Activated CD8-positive, alpha-beta memory T cell treated with anti-CD3 and anti-CD28 coated beads, Interleukin-2, amount 50 U/mL, for 1 hour (primary cell): ENCODE data around the gene MFSD12.

Experiments
- DNase-seq: peaks from one replicate; pipeline ENCODE4 v3.0.0-alpha.2; 2020; ENCODE audit errors: extremely low read depth

Gene MFSD12

DNA sequence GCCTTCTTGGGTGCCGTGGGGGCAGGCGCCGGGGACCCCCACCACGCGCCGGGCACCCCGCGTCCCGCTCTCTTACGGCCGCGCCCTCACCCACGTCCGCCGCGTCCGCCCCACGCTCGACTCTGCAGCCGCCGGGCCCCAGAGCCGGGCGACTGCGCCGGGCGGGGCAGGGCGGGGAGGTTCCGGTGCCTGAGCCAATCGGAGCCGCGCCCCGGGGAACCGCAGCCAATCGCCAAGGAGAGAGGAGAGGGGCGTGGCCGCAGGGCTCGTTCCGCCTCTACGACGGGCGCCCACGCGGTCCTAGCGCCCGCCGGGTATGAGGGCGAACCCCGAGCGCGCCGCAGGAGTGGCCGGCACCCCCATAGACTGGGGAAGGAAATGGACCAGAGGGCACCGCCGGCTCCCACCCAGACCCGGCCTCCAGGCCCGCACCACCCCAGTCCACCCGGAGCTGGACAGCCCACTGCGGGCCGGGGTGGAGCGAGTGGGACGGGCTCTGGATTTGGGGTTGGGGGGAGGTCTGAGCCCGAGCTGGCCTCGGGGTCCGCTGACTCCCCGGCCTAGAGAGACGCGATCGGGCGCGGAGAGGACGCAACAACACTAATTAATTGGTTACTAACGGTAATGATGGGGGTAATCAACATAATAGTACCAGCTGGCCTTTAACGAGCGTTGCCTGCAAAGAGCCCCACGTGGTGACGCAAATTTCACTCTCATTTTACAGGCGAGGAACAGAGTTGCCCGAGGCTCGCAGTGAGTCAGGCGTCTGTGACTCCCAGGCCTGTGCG, at the start of gene MFSD12:
Gene MFSD12 (minus strand): TSS at position 126 of the 788 bp plus-strand sequence. CDS start 183 bp downstream, outside the sequence.
- peak; percentile 79 for DNase-seq

DNA sequence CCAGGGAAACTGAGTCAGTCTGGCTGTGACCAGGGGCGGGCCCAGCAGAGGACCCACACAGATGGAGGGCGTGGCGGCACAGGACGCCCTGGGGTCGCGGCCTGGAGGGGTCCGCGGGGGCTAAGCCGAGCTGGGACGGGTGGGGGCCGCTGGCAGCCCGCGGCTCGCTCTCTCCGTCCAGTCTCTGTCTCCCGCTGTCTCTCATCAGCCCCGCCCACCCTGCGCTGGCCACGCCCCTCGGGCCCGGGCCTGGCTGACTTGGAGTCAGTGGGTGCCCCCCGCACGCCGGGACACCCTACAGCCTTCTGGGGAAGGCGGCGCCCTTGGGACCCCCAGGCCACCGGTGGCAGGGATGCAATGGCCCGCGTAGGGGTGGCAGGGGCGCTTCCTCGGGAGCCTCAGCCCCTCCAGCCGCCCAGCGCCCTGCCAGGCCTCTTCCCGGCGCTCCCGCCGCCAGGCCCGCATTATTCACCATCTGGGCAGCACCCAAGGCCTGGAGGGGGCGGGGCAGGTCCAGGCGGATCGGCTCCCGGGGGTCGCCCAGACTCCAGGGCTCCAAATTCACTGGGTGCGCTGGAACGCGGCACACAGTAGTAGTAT, 49.4 kb upstream of the MFSD12 start, which contains the start of gene TBXA2R:
Gene TBXA2R (minus strand): TSS at position 186 of the 600 bp plus-strand sequence. CDS start 6,241 bp downstream, outside the sequence.
- no peak for DNase-seq

DNA sequence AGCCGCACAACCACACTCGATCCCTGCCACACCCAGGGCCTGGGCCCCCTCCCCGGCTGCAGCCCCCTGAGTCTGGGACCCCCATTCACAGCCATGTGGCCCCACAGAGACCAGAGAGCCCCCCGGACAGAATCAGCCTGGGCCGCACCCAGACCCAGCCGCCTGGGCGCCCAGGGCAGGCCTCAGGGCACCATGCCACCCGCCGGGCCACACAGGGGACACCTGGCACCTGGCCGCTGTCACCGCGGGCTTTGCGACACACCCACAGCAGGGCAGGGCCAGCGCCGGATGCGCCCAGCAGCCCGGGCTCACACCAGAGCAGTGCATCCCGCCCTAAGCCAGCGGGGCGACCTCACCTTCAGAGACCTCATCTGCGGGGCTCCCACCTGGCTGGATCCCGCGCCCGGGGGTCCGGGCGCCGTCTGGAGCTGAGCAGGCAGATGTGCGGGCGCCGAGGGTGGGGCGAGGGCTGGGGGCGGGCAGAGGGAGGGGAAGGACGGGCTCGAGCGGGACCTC, 48.8 kb upstream of the MFSD12 start:
- no peak for DNase-seq

DNA sequence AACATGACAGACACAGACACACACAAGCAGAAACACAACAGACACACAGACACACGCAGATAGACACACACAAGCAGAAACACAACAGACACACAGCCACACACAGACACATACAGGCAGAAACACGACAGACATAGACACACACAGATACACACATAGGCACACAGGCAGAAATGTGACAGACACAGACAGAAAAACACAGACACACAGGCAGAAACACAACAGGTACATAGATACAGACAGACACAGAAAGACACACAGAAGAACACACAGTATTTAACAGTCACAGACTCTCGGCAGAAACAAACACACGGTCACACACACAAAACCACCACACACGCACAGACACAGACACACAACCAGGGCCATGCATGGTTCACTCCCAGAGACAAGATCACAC, 48.4 kb upstream of the MFSD12 start:
- DNase-seq = no peak

DNA sequence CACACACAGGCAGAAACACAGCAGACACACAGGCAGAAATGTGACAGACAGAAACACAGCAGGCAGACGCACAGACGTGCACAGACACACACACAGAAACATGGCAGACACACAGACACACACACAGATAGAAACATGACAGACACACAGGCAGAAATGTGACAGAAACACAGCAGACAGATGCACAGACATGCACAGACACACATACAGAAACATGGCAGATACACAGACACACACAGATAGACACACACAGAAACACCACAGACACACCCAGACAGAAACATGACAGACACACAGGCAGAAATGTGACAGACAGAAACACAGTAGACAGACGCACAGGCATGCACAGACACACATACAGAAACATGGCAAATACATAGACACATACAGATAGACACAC, 48.0 kb upstream of the MFSD12 start:
- DNase-seq = no peak

DNA sequence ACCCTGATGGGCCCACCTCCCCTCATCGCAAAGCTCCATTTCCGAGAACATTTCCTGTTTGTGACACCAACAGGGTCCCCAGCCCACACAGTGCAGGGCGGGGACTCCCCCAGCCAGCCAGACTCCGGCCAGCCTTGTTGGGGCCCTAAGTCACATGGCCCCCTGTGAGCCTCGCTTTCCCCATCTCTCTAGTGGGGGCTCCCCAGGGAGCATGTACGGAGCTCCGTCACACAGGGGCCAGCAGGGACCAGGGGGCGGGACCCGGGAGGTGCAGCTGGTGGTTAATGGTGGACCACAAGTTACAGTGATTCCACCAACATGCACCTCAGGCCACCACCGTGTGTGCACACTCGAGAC, 47.6 kb upstream of the MFSD12 start:
- DNase-seq = no peak

DNA sequence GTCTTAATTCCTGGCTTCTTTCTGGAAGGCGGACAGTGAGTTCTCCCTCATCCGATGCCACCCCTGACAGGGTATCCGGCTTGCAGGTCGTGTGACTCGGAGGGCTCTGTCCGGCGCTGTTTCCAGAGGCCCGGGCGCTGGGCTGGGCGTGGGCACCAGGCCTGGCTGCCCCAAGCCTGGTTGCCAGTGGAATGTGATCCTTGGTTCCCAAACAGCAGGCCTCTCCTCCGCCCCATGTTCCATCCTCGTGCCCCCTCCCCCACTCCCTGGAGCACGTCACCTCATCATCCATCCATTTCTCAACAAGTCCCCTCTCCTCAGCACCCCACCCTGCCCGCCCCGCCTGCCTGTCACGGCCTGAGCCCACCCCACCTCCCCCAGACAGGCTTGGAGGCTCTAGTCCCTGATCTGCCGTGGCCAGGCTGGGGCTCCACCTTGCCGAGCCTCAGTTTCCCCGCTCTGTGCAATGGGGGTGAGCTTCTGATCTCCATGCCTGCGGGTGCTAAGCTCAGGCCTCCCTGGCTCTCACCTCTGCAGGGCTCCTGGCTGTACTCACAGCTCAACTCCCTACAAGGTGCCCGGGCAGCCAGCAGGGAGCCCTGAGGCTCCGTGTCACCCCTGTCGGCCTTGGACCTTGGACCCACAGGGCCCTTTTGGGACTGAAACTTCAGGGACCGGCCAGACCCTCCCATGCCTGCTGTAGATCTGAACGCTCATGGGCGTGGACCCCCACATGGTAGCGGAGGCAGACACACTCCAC, 47.0 kb upstream of the MFSD12 start:
- DNase-seq = no peak

DNA sequence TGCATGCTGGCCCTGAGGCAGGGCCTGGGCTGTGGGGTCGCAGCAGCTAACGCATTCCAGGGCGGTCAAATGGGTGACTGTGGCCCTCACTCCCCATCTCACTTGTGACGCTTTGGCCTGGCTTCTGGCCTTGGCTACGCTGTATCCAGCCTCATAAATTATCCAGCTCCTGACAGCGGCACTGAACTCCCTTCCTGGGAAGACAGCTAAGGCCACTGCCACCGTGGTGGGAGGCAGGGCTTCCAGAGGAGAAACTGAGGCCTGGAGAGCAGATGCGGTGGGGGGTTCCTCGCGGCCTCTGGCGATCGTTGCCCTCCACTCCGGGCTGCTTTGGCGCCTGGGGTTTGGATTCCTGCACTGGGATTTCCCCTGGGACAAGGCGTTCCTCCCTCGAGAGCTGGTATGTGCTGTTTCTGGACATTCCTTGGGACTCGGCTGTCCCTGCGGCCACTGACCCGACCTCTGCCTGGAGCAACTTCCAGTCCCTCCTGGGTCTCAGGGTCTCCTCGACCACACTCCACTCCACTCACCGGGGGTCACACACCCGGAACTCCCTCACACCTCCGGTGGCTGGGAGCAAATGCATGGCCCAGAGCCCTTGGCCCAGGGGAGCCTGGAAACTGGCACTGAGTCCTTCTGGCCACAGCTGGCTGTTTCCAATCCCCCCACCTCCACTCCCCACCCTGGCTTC, 45.9 kb upstream of the MFSD12 start:
- DNase-seq = no peak

DNA sequence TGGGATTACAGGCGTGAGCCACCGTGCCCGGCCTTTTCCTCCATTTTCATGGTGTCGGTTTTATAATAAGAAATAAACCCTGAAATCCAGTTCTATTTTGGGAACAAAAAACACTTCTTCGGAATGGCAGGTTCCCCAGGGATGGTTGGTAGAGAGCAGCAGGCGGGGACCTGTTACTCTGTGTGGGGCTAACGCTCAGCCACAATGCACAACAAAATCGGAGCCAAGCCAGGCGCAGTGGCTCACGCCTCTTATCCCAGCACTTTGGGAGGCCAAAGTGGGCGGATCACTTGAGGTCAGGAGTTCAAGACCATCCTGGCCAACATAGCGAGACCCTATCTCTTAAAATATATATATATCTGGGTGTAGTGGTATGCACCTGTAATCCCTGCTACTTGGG, 43.6 kb upstream of the MFSD12 start:
- no peak for DNase-seq

DNA sequence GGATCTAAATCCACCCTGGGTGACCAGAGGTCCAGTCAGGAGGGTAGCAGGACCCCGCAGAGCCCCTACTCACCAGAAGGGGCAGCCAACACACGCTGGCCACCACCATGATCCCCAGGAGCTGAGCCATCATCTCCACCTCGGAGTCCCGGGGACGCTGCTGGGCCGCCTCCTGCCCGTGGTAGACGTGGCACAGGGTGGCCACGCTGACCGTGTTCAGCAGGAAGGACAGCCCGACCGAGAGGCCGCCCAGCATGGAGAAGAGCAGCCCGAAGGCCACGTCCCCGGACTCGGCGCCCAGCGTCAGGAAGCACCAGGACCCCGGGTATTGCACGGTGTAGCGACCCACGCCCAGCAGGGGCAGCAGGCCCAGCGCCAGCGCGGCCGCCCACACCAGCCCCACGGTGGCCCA, 42.4 kb upstream of the MFSD12 start:
- DNase-seq = no peak

DNA sequence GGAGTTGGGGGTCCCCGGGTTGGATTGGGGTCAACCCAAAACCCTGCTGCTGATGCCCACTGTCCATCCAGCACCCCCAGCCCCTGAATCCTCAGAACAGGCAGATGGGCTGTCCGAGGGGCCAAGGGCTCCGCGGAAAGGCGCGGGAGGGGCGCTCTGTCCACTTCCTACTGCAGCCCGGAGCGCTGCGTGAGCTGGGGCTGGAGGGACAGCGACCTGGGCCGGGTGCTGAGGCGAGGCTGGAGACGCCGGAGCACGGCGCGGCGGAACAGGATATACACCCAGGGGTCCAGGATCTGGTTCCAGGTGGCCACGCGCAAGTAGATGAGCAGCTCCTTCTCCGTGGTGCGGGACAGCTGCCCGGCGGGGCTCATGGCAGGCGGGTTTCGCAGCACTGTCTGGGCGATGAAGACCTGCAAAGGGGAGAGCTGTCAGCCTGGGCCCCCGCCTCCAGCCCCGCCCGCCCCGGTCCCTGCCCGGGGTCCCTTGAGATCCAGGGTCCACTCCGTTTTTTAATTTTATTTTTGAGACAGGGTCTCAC, 38.2 kb upstream of the MFSD12 start:
- no peak for DNase-seq

DNA sequence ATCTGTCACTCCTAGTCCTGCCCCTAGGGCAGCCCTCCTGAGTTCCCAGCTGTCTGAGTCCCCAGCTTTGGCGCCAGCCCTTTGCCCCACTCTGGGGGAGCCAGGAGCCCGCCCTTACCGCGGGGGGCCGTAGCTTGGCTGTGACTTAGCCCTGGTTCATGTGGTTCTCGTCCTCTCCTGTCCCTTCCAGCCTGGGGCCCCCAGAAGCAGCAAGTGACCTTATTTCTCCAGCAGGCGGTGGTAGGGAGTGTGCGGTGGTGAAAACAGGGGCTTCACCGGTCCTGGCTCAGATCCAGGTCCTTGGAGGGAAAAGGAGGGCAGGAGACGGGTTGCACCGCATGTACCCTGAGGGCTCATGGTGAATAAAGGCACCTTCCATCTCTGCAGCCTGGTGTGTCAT, 35.8 kb upstream of the MFSD12 start:
- no peak for DNase-seq

DNA sequence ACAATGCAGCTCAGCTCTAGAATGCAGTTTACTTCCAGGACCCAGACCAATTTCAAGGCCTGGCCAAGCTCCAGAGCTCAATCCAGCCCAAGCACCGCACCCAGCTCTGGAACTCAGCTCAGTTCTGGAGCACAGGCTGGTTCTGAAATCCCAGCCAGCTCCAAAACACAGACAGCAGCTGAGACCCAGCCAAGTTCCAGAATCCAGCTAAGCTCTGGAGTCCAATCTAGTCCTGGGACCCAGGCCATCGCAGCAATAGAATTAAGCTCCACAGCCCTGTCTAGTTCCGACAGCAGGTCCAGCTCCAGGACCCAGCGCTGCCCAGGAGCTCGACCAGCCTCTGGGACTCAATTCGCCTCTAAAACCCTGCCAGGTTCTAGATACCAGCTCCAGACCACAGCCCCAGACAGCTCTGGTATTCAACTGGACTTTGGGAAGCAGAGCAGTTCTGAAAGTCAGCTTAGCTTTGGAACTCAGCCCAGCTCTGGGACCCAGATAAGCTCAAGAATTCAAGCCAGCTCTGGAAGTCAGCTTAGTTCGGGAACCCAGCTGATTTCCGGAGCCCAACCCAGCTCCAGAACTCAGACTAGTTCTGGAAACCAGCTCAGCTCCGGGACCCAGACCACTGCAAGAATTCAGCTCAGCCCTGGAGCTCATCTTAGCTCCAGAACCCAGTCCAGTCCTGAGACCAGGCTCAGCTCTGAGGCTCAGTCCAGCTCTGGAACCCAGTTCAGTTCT, 34.7 kb upstream of the MFSD12 start:
- DNase-seq = no peak

DNA sequence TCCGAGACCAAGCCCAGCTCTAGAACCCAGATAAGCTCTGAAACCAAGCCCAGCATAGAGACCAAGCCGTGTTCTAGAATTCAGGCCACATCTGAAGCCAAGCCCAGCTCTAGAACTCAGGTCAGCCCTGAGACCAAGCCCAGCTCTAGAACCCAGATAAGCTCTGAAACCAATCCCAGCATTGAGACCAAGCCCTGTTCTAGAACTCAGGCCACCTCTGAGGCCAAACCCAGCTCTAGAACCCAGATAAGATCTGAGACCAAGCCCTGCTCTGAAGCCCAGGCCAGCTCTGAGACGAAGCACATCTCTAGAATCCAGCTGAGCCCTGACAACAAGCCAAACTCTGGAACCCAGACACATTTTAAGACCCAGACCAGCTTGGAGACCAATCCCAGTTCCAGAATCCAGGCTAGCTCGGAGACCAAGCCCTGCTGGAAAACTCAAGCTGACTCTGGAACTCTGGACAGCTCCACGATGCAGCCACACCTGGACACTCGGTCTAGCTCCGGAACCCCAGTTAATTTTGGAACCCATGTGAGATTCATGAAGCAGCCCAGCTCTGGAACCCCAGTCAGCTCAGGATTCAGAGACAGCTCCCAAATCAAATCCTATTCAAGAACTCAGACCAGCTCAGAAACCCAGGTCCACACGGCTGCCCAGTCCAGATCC, 33.7 kb upstream of the MFSD12 start:
- DNase-seq = no peak

DNA sequence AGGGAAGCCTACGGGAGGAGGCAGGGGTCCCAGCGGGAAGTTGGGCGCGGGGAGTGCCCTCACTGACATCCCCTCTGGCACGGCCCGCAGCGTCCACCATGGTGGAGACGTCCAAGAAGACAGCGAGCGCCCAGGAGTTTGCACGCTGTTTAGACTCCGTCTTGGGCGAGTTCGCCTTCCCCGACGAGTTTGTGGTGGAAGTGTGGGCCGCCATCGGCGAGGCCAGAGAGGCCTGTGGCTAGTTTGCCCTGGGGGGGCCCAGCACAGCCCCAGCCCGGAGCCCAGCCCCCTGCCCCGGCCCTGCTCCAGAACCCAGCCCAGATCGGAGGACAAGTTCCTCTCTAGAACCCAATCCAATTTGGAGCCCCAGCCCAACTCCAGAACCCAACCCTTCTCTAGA, 32.6 kb upstream of the MFSD12 start:
- no peak for DNase-seq

DNA sequence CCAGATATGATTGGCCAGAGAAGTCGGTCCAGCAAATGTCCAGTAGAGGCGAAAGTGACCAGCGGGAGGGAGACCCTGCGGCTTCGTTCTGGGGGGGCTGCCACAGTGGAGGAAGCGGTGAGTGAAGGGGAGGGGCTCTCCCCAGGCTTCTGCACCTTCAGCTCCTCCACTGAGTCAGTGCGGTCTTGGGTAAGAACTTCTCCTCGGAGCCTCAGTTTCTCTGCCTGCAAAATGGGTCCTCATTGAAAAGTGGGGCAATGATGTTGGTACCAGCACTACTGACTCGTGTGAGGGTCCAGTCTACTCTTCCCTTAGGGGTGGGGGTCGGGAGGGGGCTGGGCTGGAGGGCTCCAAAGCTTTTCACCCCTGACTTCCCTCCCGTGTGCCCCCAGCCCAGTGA, 32.1 kb upstream of the MFSD12 start:
- DNase-seq = no peak

DNA sequence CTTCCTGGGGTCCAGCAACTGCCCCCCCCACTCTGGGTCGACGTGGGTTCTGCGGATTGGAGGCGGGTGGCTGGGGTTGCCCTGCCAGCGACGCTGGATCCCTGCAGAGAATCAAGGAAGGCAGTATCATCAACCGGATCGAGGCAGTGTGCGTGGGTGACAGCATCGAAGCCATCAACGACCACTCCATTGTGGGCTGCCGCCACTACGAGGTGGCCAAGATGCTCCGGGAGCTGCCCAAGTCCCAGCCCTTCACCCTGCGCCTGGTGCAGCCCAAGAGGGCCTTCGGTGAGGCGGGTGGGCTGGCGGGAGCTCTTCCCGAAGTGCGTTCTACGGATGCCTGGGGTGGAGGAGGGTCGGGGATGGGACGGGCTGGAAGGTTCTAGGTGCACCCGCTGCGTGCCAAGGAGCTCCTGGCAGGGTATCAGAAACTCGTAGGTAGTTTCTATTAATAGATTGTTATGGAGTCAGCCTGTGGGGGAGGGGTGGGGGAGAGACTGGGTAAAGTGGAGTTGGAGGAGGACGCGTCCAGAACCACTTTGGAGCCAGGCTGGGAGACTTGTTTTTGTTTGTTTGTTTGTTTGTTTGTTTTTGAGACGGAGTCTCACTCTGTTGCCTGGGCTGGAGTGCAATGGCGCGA, 29.4 kb upstream of the MFSD12 start:
- DNase-seq = no peak

DNA sequence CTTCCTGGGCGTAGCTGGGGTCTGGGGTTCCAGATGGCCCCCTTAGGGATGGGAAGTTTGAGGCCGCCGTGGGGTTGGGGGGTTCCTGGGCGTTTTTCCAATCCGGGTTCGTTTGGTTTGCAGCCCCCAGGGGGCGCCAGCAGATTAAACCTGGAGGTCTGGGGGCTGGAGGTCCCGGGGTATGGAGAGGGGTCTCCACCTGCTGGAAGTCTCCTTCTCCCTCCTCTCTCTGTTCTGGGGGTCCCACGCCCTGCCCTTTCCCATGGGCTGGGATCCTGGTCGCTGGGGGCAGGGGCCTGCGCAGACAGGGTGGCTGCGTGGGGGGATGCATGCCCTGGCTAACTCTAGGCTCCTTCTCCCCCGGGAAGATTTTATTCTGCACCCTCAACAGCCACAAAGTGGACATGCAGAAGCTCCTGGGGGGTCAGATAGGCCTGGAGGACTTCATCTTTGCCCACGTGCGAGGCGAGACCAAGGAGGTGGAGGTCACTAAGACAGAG, 28.8 kb upstream of the MFSD12 start:
- DNase-seq = no peak

DNA sequence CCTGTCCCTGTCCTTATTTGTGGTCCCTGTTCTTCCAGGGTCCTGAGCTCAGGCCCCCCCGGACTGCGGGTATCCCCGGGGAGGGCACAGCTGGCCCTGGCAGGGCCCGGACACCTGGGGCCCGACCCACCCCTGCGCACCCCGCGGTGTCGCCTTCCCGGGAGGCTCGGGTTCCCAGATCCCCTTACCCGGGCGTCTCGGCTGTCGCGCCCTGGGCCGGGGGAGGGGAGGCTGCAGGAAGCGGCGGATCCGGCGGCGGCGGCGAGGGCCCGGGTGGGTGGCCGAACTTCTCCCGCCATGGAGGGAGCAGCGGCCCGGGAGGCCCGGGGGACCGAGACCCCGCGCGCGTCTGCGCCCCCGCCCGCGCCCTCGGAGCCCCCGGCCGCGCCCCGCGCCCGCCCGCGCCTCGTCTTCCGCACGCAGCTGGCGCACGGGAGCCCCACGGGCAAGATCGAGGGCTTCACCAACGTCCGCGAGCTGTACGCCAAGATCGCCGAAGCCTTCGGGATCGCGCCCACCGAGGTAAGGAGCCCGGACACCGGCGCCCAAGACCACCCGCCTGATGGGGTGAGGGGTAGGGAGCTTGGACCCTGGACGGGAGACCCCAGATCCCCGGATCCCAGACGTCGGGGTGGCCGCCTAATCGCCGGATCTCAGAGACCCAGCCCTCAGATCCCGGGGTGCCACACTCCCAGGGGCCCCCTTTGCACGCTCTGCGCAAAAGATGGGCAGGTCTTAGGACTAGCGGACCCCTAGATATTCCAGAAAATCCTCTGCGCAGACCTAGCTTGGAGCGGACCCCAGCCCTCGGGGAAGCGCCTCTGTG, 28.1 kb upstream of the MFSD12 start, which contains the start of gene GIPC3:
Gene GIPC3 (plus strand): TSS at position 178 of the 826 bp plus-strand sequence. CDS start 120 bp downstream, at position 298.
- no peak for DNase-seq
